Activated B cell treated with CpG ODN at 0.5 μM for 24 hours (primary cell): ENCODE measurements around the gene MMS19. TPM values are rescaled to one million over a fixed set of nuclear protein-coding genes. Genes with fewer than 3 reads are reported as not detected.

ENCODE experiments used
- ATAC-seq: fragments of 200-7000 bp; cut with Tn5 transposase; one replicate; pipeline ENCODE4 v1.10.0; 2021; ENCODE audit warnings: low read depth, mild to moderate bottlenecking, moderate library complexity
- CTCF ChIA-PET: fragments of 350-600 bp; sonication (Branson Sonifier 250); formaldehyde crosslinking; loops from one replicate; lab custom pipeline; 2021; ENCODE audit warnings: antibody characterized with exemption; lab: Charles Lee
- POLR2A ChIA-PET: fragments of 350-600 bp; sonication (Branson Sonifier 250); formaldehyde crosslinking; loops from one replicate; lab custom pipeline; 2021; ENCODE audit warnings: antibody characterized with exemption; lab: Charles Lee
- DNase-seq: peaks from one replicate; pipeline ENCODE4 v3.0.0; 2022
- H3K27ac Mint-ChIP-seq: one replicate; pipeline ENCODE4 v1.8.0; 2020; ENCODE audit warnings: mixed read lengths
- H3K27me3 Mint-ChIP-seq: one replicate; pipeline ENCODE4 v1.8.0; 2021; ENCODE audit warnings: mixed read lengths
- H3K36me3 Mint-ChIP-seq: one replicate; pipeline ENCODE4 v1.8.0; 2021; ENCODE audit warnings: low read depth, mixed read lengths
- H3K4me1 Mint-ChIP-seq: one replicate; pipeline ENCODE4 v1.8.0; 2021; ENCODE audit warnings: mixed read lengths
- H3K4me3 Mint-ChIP-seq: one replicate; pipeline ENCODE4 v1.8.0; 2020; ENCODE audit warnings: mild to moderate bottlenecking, mixed read lengths
- H3K9me3 Mint-ChIP-seq: one replicate; pipeline ENCODE4 v1.8.0; 2020; ENCODE audit warnings: mixed read lengths
- intact Hi-C: fragments of 100-400 bp; cut with micrococcal nuclease; formaldehyde crosslinking; loops from one replicate; pipeline ENCODE4 v1.15.1; 2024
- total RNA-seq: library from RNA; stranded (reverse); gene quantifications from 2 replicates; pipeline ENCODE4 v1.2.3, GENCODE V29; 2022
- TF ChIP-seq, protein P1 (sequence below): fragments of 200-600 bp; IDR thresholded peaks from one replicate; pipeline ENCODE4 v1.8.0; 2022; ENCODE audit warnings: antibody characterized with exemption, mild to moderate bottlenecking

MMS19 gene
- total RNA-seq, 1 donor from 2014 or later: 89.2 TPM

DNA sequence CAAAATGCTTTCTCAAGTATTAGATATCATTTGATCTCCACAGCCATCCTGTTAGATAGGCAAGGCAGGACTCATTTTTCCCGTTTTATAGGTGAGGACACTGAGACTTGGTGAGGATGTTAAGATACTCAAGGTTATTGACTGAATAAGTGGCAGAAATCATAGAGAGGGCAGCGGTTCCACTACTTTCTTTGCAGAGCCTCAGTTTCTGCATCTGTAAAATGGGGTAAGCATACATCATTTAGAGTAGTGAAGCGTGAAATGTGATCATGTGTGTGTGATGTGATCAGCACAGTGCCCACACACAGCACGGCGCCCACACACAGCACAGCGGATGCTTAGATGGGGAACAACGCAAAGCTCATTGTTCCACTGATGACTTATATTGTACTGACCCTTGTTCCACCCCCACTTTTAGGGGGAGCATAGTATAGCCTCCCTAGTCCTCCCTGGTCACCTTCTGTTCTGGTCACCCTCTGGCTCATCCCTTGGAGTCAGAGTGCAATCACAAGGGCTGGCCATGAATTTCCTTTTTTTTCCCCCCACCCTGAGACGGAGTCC is 11.0 kb upstream of the MMS19 start:
- ChIA-PET CTCF (no interaction called here), POLR2A (no interaction called here)

DNA sequence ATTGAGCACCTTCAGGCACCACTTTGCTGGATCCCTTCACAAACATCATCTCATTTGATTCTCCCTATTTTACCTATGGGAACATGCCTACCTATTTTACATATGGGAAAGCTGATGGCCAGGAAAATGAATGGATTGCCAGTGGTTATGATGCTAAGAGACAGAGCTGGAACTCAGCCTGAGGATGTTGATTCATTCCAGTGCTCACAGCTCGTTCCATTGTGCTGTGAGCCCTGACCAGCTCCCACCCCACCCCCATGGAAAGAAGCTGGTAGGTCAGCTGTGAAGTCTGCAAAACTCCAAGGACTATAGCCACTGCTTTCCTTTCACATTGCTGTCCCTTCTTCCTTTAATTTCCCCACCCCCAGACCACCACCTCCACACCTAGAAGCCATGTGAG is 10.1 kb upstream of the MMS19 start:
- H3K27ac Mint-ChIP-seq: no peak overlapping the region
- H3K9me3 Mint-ChIP-seq: no peaks in the 10 kb centered on the region
- no peaks in the 10 kb centered on the region for H3K36me3 Mint-ChIP-seq
- POLR2A ChIA-PET: no interaction called here
- DNase-seq (no peak), ATAC-seq (no peak)
- no peak overlapping the region for H3K4me3 Mint-ChIP-seq
- CTCF ChIA-PET: no interaction called here
- TF ChIP-seq, protein P1, sequence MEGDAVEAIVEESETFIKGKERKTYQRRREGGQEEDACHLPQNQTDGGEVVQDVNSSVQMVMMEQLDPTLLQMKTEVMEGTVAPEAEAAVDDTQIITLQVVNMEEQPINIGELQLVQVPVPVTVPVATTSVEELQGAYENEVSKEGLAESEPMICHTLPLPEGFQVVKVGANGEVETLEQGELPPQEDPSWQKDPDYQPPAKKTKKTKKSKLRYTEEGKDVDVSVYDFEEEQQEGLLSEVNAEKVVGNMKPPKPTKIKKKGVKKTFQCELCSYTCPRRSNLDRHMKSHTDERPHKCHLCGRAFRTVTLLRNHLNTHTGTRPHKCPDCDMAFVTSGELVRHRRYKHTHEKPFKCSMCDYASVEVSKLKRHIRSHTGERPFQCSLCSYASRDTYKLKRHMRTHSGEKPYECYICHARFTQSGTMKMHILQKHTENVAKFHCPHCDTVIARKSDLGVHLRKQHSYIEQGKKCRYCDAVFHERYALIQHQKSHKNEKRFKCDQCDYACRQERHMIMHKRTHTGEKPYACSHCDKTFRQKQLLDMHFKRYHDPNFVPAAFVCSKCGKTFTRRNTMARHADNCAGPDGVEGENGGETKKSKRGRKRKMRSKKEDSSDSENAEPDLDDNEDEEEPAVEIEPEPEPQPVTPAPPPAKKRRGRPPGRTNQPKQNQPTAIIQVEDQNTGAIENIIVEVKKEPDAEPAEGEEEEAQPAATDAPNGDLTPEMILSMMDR: no peak
- peaks cover 8% of the 10 kb centered on the region for H3K4me1 Mint-ChIP-seq
- peaks cover 7% of the 10 kb centered on the region for H3K27me3 Mint-ChIP-seq
- intact Hi-C loops: no loop called here

More for the DNA sequence above, 11.0 kb upstream of the MMS19 start:
- H3K4me3 Mint-ChIP-seq: no peak overlapping the region
- no peak for ATAC-seq
- peaks cover 8% of the 10 kb centered on the region for H3K4me1 Mint-ChIP-seq
- H3K36me3 Mint-ChIP-seq: no peaks in the 10 kb centered on the region
- no peak overlapping the region for H3K27ac Mint-ChIP-seq
- intact Hi-C loops: no loop called here
- H3K9me3 Mint-ChIP-seq: no peaks in the 10 kb centered on the region
- peaks cover 4% of the 10 kb centered on the region for H3K27me3 Mint-ChIP-seq
- TF ChIP-seq, protein P1: no peak
- no peak for DNase-seq

DNA sequence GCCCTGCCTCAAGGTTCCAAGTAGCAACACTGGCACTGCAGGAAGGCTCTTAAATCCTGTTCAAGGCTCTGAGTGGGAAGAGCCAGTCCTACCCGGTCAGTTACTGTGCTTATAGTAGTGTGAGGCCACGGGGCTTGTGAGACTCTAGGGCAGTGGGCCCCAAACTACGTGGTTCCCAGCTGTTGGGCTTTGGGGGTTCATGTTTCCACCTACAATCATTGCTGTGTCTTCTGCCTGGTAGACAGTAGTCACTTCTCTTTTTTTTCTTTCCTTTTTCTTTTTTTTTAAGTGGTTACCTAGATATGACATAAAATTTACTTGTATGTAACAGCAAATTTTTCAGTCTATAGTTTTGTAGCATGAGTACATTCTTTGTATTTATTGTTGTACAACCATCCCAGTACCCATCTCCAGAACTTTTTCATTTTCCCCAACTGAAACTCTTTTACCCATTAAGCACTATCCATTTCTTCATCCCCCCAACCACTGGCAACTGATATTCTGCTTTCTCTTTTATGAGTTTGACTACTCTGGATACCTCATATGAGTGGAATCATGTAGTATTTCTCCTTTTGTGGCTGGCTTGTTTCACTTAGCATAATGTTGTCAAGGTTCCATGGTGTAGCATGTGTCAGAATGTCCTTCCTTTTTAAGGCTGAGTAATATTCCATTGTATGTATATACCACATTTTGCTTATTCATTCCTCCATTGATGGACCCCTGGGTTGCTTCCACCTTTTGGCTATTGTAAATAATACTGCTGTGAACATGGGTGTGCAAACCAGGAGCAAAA is 8.2 kb upstream of the MMS19 start:
- no peak for DNase-seq
- ATAC-seq: no peak
- CTCF ChIA-PET: no interaction called here
- TF ChIP-seq, protein P1: no peak
- no peak overlapping the region for H3K4me3 Mint-ChIP-seq
- H3K27me3 Mint-ChIP-seq: peaks cover 22% of the 10 kb centered on the region
- no peaks in the 10 kb centered on the region for H3K36me3 Mint-ChIP-seq
- no peak overlapping the region for H3K27ac Mint-ChIP-seq
- POLR2A ChIA-PET: no interaction called here
- intact Hi-C loops: no loop called here
- H3K4me1 Mint-ChIP-seq: peaks cover 8% of the 10 kb centered on the region
- H3K9me3 Mint-ChIP-seq: no peaks in the 10 kb centered on the region

DNA sequence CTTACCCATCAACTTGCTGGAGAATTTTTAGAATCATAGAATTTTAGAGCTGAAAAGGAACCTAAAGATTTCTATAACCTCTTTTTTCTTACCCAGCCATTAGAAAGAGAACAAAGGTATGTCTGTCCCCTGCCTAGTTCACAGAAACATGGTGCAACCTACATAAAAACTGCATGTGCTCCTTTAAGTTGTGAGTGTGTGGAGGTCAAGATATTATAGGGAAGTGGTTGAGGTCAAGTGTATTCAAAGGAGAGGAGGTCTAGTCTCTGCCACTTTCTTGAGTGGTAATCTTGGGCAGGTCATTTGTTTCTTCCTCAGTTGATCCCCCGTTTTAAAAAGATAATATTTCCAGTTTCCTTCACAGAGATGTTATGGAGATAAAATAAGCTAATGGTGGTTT is 6.9 kb upstream of the MMS19 start:
- Mint-ChIP-seq H3K4me1 (peaks cover 8% of the 10 kb centered on the region), H3K36me3 (no peaks in the 10 kb centered on the region), H3K27ac (no peak overlapping the region), H3K9me3 (no peaks in the 10 kb centered on the region), H3K27me3 (peaks cover 33% of the 10 kb centered on the region), H3K4me3 (no peak overlapping the region)
- intact Hi-C loops: no loop called here
- ChIA-PET POLR2A (no interaction called here), CTCF (no interaction called here)
- TF ChIP-seq, protein P1: no peak
- ATAC-seq: no peak
- no peak for DNase-seq

DNA sequence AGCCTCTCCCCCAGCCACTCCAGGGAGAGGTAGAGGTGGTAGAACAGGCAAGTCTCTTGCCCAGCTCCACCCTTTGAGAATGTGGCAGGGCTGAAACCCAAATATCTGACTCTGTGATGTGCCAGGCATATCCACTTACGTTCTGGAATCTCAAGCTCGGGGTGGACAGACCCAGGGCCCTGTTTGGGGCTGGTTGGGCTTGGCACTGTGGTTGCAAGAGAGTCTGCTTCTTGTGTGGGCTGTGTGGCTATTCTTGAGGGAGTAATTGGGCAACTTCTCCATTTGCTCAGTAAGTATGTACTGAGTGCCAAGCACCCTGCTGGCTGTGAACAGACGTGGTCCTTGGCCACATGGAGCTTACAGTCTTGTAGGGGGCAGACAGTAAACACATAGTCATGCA is 5.2 kb upstream of the MMS19 start:
- ChIA-PET POLR2A (no interaction called here), CTCF (interaction anchor here (0.5 kb wide), 1 partner anchor 45 kb away, joined by 4 read pairs; no protein-coding TSS in a partner anchor)
- no peaks in the 10 kb centered on the region for H3K36me3 Mint-ChIP-seq
- intact Hi-C loops: no loop called here
- no peak overlapping the region for H3K27ac Mint-ChIP-seq
- ATAC-seq (no peak), DNase-seq (no peak)
- H3K4me1 Mint-ChIP-seq: peaks cover 13% of the 10 kb centered on the region
- TF ChIP-seq, protein P1: no peak
- no peaks in the 10 kb centered on the region for H3K9me3 Mint-ChIP-seq
- no peak overlapping the region for H3K4me3 Mint-ChIP-seq
- peaks cover 33% of the 10 kb centered on the region for H3K27me3 Mint-ChIP-seq
